Measurements from ENCODE around the gene AGT. TPM values are rescaled to one million over a fixed set of nuclear protein-coding genes. Genes with fewer than 3 reads are reported as not detected.

The AGT gene
- total RNA-seq, 1 experiment from 2014 or later, result 1.0 TPM

- TF ChIP-seq IRF2 (CRISPR knock-in tag; IDR thresholded peaks at IDR 0.05; ENCODE audit: borderline replicate concordance, low read depth), result no peak
Observed at GRCh38 chr1:230709619-230710542, 4.0 kb downstream of the AGT start (continued).

- H3K9me3 Mint-ChIP-seq, result no peaks in the 10 kb centered on the region
- ATAC-seq (no peak), DNase-seq (ENCODE audit: low spot score) (no peak)
- TF ChIP-seq MLX (CRISPR knock-in tag; IDR thresholded peaks at IDR 0.05), result no peak
- TF ChIP-seq GABPB1 (CRISPR knock-in tag; IDR thresholded peaks at IDR 0.05), result peak; percentile 85
- ChIA-PET POLR2A (no interaction called here), CTCF (no interaction called here)
- H3K27me3 Mint-ChIP-seq (ENCODE audit: low read depth), result peaks cover 3% of the 10 kb centered on the region; the same call in 1 of the 2 replicates
- H3K27ac Mint-ChIP-seq, result no peak overlapping the region
- H3K36me3 Mint-ChIP-seq, result no peaks in the 10 kb centered on the region
- H3K4me1 Mint-ChIP-seq, result peaks cover 3% of the 10 kb centered on the region; the same call in 1 of the 2 replicates
- no peak overlapping the region for H3K4me3 Mint-ChIP-seq
Observed at GRCh38 chr1:230708631-230709580, 5.0 kb downstream of the AGT start.

- DNase-seq (ENCODE audit: low spot score) (no peak), ATAC-seq (no peak)
- POLR2A ChIA-PET, result no interaction called here
- TF ChIP-seq JUN (CRISPR knock-in tag; IDR thresholded peaks at IDR 0.05) (no peak), ZNF121 (CRISPR knock-in tag; IDR thresholded peaks at IDR 0.05) (no peak), MAX (CRISPR knock-in tag; IDR thresholded peaks at IDR 0.05) (no peak), ZNF423 (CRISPR knock-in tag; IDR thresholded peaks at IDR 0.05) (no peak), TEAD4 (CRISPR knock-in tag; IDR thresholded peaks at IDR 0.05) (no peak)
- H3K4me1 Mint-ChIP-seq, result peaks cover 3% of the 10 kb centered on the region
- H3K4me3 Mint-ChIP-seq, result no peak overlapping the region
- H3K27me3 Mint-ChIP-seq (ENCODE audit: low read depth), result peaks cover 3% of the 10 kb centered on the region; the same call in 1 of the 2 replicates
- CTCF ChIA-PET, result no interaction called here
- no peaks in the 10 kb centered on the region for H3K36me3 Mint-ChIP-seq
- H3K9me3 Mint-ChIP-seq, result no peaks in the 10 kb centered on the region
- no peak overlapping the region for H3K27ac Mint-ChIP-seq
Observed at GRCh38 chr1:230707732-230708630, 5.9 kb downstream of the AGT start.

GRCh38 chr1:230706887-230707731 lies 6.8 kb downstream of the AGT start:
- TF ChIP-seq TP53 (CRISPR knock-in tag; IDR thresholded peaks at IDR 0.05) (no peak), RELA (CRISPR knock-in tag; IDR thresholded peaks at IDR 0.05; ENCODE audit: borderline replicate concordance) (no peak), USF1 (CRISPR knock-in tag; IDR thresholded peaks at IDR 0.05) (no peak), SP1 (CRISPR knock-in tag; conservative IDR thresholded peaks at IDR 0.05) (no peak), NFYB (CRISPR knock-in tag; conservative IDR thresholded peaks at IDR 0.05; ENCODE audit: low read depth) (no peak), SMAD3 (CRISPR knock-in tag; IDR thresholded peaks at IDR 0.05; ENCODE audit: borderline replicate concordance) (no peak), OVOL2 (CRISPR knock-in tag; IDR thresholded peaks at IDR 0.05; ENCODE audit: borderline replicate concordance) (no peak)
- DNase-seq (ENCODE audit: low spot score) (no peak), ATAC-seq (no peak)
- CTCF ChIA-PET, result no interaction called here
- Mint-ChIP-seq H3K4me1 (peaks cover 10% of the 10 kb centered on the region), H3K4me3 (no peak overlapping the region), H3K36me3 (no peaks in the 10 kb centered on the region), H3K9me3 (no peaks in the 10 kb centered on the region), H3K27ac (no peak overlapping the region), H3K27me3 (ENCODE audit: low read depth) (peaks cover 3% of the 10 kb centered on the region; the same call in 1 of the 2 replicates)
- POLR2A ChIA-PET, result no interaction called here
